CD8-positive, alpha-beta memory T cell (primary cell): ENCODE measurements around the gene STAT5A. TPM values are rescaled to one million over a fixed set of nuclear protein-coding genes. Genes with fewer than 3 reads are reported as not detected.

Experiments used
- CTCF ChIA-PET: fragments of 350-600 bp; sonication (Branson Sonifier 250); formaldehyde crosslinking; loops from one replicate; lab custom pipeline; 2021; ENCODE audit warnings: antibody characterized with exemption; lab: Charles Lee
- POLR2A ChIA-PET: fragments of 350-600 bp; sonication (Branson Sonifier 250); formaldehyde crosslinking; loops from one replicate; lab custom pipeline; 2021; ENCODE audit warnings: antibody characterized with exemption; lab: Charles Lee
- DNase-seq, 5 donors: peaks; one replicate each; pipeline versions ENCODE4 v3.0.0 to v3.0.0-alpha.2; 2020 to 2022; ENCODE audit warnings: mixed read lengths in 1 of 5
- H3K27ac ChIP-seq: one replicate; pipeline ENCODE4 v1.7.0; 2013; ENCODE audit warnings: low read depth, mild to moderate bottlenecking, low read length, moderate library complexity
- H3K27me3 ChIP-seq: 2 replicates; pipeline ENCODE4 v1.7.0; 2013; ENCODE audit warnings: low read length, mild to moderate bottlenecking; ENCODE audit not compliant: insufficient read depth, poor library complexity, severe bottlenecking
- H3K36me3 ChIP-seq: 2 replicates; pipeline ENCODE4 v1.7.0; 2013; ENCODE audit warnings: mild to moderate bottlenecking, low read length, moderate library complexity; ENCODE audit not compliant: insufficient read depth
- H3K4me1 ChIP-seq: 2 replicates; pipeline ENCODE4 v1.7.0; 2013; ENCODE audit warnings: mild to moderate bottlenecking, low read length, moderate library complexity; ENCODE audit not compliant: insufficient read depth
- H3K4me3 ChIP-seq: 2 replicates; pipeline ENCODE4 v1.7.0; 2013; ENCODE audit warnings: mild to moderate bottlenecking, low read length
- H3K9me3 ChIP-seq: 2 replicates; pipeline ENCODE4 v1.7.0; 2013; ENCODE audit warnings: mild to moderate bottlenecking, low read length
- H3K27ac Mint-ChIP-seq, 8 donors: one replicate each; pipeline ENCODE4 v1.8.0; 2020 to 2021; ENCODE audit warnings: mixed read lengths in 8 of 8, mild to moderate bottlenecking in 6 of 8, inconsistent platforms in 3 of 8, moderate library complexity in 3 of 8
- H3K27me3 Mint-ChIP-seq, 2 donors: one replicate each; pipeline ENCODE4 v1.8.0; 2020 to 2021; ENCODE audit warnings: mixed read lengths in 2 of 2, mild to moderate bottlenecking in 1 of 2, moderate library complexity in 1 of 2
- H3K36me3 Mint-ChIP-seq, 3 donors: one replicate each; pipeline ENCODE4 v1.8.0; 2020 to 2021; ENCODE audit warnings: mixed read lengths in 3 of 3, inconsistent platforms in 1 of 3, mild to moderate bottlenecking in 1 of 3
- H3K4me1 Mint-ChIP-seq, 3 donors: one replicate each; pipeline ENCODE4 v1.8.0; 2020 to 2021; ENCODE audit warnings: mixed read lengths in 3 of 3, inconsistent platforms in 1 of 3, mild to moderate bottlenecking in 1 of 3
- H3K4me3 Mint-ChIP-seq, 7 donors: one replicate each; pipeline ENCODE4 v1.8.0; 2020 to 2021; ENCODE audit warnings: mixed read lengths in 7 of 7, mild to moderate bottlenecking in 6 of 7, moderate library complexity in 4 of 7, inconsistent platforms in 2 of 7
- H3K9me3 Mint-ChIP-seq, 5 donors: one replicate each; pipeline ENCODE4 v1.8.0; 2020 to 2022; ENCODE audit warnings: mixed read lengths in 5 of 5, mild to moderate bottlenecking in 3 of 5, moderate library complexity in 2 of 5, inconsistent platforms in 1 of 5
- polyA plus RNA-seq: library from polyadenylated mRNA; unstranded; fragments of 300-500 nt; fragmentation: Illumina TruSeq; gene quantifications from one replicate; pipeline ENCODE4 v1.2.3, GENCODE V29; 2021
- total RNA-seq, 2 experiments: library from RNA; stranded (reverse); gene quantifications; one replicate each; pipeline ENCODE4 v1.2.3, GENCODE V29; 2021

Gene STAT5A
- total and polyA plus RNA-seq, 3 experiments from 2014 or later, result 90.3 to 263 (median 259) TPM

GRCh38 chr17:42279776-42280630 is 8.3 kb upstream of the STAT5A start:
- DNase-seq, result no peak
- Mint-ChIP-seq H3K9me3 (no peaks in the 10 kb centered on the region), H3K27ac (peak overlapping the region in 6 of 8 donors; percentile 61 to 79 (median 66)), H3K27me3 (no peaks in the 10 kb centered on the region), H3K4me3 (peak overlapping the region in 1 of 7 donors; percentile 84), H3K36me3 (peaks cover 0 to 9% (median 0%) of the 10 kb centered on the region in 3 donors), H3K4me1 (peaks cover 14 to 31% (median 19%) of the 10 kb centered on the region in 3 donors)
- H3K9me3 ChIP-seq, result no peaks in the 10 kb centered on the region
- no peak overlapping the region for H3K4me3 ChIP-seq
- peaks cover 10% of the 10 kb centered on the region for H3K4me1 ChIP-seq
- H3K27me3 ChIP-seq, result no peaks in the 10 kb centered on the region
- H3K27ac ChIP-seq, result no peak overlapping the region
- ChIA-PET CTCF (interaction anchor here (0.7 to 1.4 kb wide), 4 partner anchors 9 to 1061 kb away, joined by 3 to 4 read pairs (median 3); no protein-coding TSS in a partner anchor), POLR2A (no interaction called here)
- no peaks in the 10 kb centered on the region for H3K36me3 ChIP-seq

DNA sequence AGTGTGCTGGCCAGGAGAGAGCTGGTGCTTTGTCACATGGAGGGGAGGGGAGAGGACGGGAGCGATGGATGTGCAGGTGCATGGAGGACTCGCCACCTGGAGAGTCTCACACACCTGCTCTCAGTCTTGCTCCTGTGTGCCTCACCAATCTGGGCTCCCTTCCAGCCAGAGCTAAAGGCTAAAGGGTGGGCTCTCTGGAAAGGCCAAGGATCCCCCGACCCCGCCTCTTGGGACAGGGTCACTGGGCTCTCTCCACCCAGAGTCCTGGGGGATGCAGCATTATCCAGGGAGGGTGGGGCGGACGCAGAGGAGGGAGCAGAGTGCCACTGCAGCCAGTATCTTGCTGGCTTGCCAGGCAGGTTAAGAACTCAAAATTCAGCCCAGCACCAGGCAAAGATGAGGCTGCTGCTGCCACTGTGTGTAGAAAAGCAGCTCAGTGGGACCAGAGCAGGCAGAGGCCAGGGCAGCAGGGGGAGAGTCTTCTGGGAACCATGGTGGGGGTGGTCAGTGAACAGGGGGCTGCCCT is 6.7 kb upstream of the STAT5A start:
- ChIA-PET CTCF (no interaction called here), POLR2A (no interaction called here)
- no peaks in the 10 kb centered on the region for H3K27me3 ChIP-seq
- no peak for DNase-seq
- H3K27ac ChIP-seq, result no peak overlapping the region
- Mint-ChIP-seq H3K4me1 (peaks cover 17 to 46% (median 24%) of the 10 kb centered on the region in 3 donors), H3K36me3 (peaks cover 0 to 2% (median 0%) of the 10 kb centered on the region in 3 donors), H3K9me3 (no peaks in the 10 kb centered on the region), H3K27ac (peak overlapping the region in 5 of 8 donors; percentile 19 to 73 (median 43)), H3K4me3 (no peak overlapping the region), H3K27me3 (no peaks in the 10 kb centered on the region)
- no peaks in the 10 kb centered on the region for H3K36me3 ChIP-seq
- no peak overlapping the region for H3K4me3 ChIP-seq
- H3K4me1 ChIP-seq, result peaks cover 14% of the 10 kb centered on the region
- no peaks in the 10 kb centered on the region for H3K9me3 ChIP-seq

GRCh38 chr17:42282478-42283080 is 5.7 kb upstream of the STAT5A start:
- Mint-ChIP-seq H3K9me3 (no peaks in the 10 kb centered on the region), H3K4me1 (peaks cover 22 to 47% (median 26%) of the 10 kb centered on the region in 3 donors), H3K4me3 (peak overlapping the region in 1 of 7 donors; percentile 51), H3K27me3 (no peaks in the 10 kb centered on the region), H3K27ac (peak overlapping the region; percentile 6 to 81 (median 55)), H3K36me3 (peaks cover 0 to 2% (median 0%) of the 10 kb centered on the region in 3 donors)
- Histone ChIP-seq H3K27ac (no peak overlapping the region), H3K4me3 (no peak overlapping the region), H3K9me3 (no peaks in the 10 kb centered on the region), H3K36me3 (no peaks in the 10 kb centered on the region), H3K27me3 (no peaks in the 10 kb centered on the region), H3K4me1 (peaks cover 13% of the 10 kb centered on the region)
- CTCF ChIA-PET, result no interaction called here
- DNase-seq, result no peak
- POLR2A ChIA-PET, result no interaction called here

GRCh38 chr17:42283241-42284023 is 4.9 kb upstream of the STAT5A start:
- Histone ChIP-seq H3K36me3 (no peaks in the 10 kb centered on the region), H3K4me3 (no peak overlapping the region), H3K4me1 (peaks cover 13% of the 10 kb centered on the region), H3K27ac (no peak overlapping the region), H3K9me3 (no peaks in the 10 kb centered on the region), H3K27me3 (no peaks in the 10 kb centered on the region)
- no peak for DNase-seq
- CTCF ChIA-PET, result no interaction called here
- peaks cover 21 to 46% (median 24%) of the 10 kb centered on the region in 3 donors for H3K4me1 Mint-ChIP-seq
- H3K36me3 Mint-ChIP-seq, result peaks cover 0 to 6% (median 0%) of the 10 kb centered on the region in 3 donors
- H3K27ac Mint-ChIP-seq, result peak overlapping the region in 3 of 8 donors; percentile 17 to 68 (median 58)
- POLR2A ChIA-PET, result no interaction called here
- no peaks in the 10 kb centered on the region for H3K9me3 Mint-ChIP-seq
- no peak overlapping the region for H3K4me3 Mint-ChIP-seq
- no peaks in the 10 kb centered on the region for H3K27me3 Mint-ChIP-seq

- Mint-ChIP-seq H3K4me3 (no peak overlapping the region), H3K27ac (peak overlapping the region in 2 of 8 donors; percentile 17 to 58), H3K9me3 (no peaks in the 10 kb centered on the region), H3K36me3 (peaks cover 0 to 8% (median 0%) of the 10 kb centered on the region in 3 donors), H3K4me1 (peaks cover 22 to 47% (median 24%) of the 10 kb centered on the region in 3 donors), H3K27me3 (no peaks in the 10 kb centered on the region)
- Histone ChIP-seq H3K27ac (no peak overlapping the region), H3K9me3 (no peaks in the 10 kb centered on the region), H3K36me3 (no peaks in the 10 kb centered on the region), H3K27me3 (no peaks in the 10 kb centered on the region), H3K4me3 (no peak overlapping the region), H3K4me1 (peaks cover 13% of the 10 kb centered on the region)
- DNase-seq, result no peak
- POLR2A ChIA-PET, result interaction anchor here (0.7 kb wide), 1 partner anchor 32 kb away, joined by 3 read pairs; no protein-coding TSS in a partner anchor
- CTCF ChIA-PET, result no interaction called here
Observed at GRCh38 chr17:42284024-42284369, 4.3 kb upstream of the STAT5A start.

DNA sequence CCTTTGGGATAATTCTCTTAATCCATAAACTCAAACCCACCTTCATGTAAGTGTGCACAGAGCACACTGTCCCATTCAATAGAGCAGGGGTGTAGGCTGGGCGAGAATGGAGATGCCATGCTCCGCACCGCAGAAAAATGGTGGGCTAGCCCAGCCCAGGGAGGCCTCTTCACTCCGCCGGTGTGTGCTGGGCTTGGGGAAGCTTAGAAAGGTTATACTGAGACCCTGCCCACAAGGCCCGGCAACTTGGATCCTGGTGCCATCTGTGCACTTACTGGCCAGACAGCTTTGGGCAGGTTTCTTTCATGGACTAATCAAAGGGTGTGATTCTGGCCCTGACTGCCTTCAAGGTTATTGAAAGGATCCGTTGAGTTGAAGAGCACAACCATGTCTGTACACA is 3.7 kb upstream of the STAT5A start:
- ChIA-PET CTCF (no interaction called here), POLR2A (interaction anchor here (0.7 kb wide), 1 partner anchor 33 kb away, joined by 3 read pairs; no protein-coding TSS in a partner anchor)
- peaks cover 26 to 53% (median 28%) of the 10 kb centered on the region in 3 donors for H3K4me1 Mint-ChIP-seq
- Histone ChIP-seq H3K27me3 (no peaks in the 10 kb centered on the region), H3K9me3 (no peaks in the 10 kb centered on the region), H3K36me3 (no peaks in the 10 kb centered on the region), H3K4me1 (peaks cover 19% of the 10 kb centered on the region), H3K4me3 (no peak overlapping the region), H3K27ac (no peak overlapping the region)
- H3K9me3 Mint-ChIP-seq, result no peaks in the 10 kb centered on the region
- H3K27me3 Mint-ChIP-seq, result no peaks in the 10 kb centered on the region
- no peak overlapping the region for H3K4me3 Mint-ChIP-seq
- H3K27ac Mint-ChIP-seq, result peak overlapping the region in 1 of 8 donors; percentile 12
- no peak for DNase-seq
- H3K36me3 Mint-ChIP-seq, result peaks cover 0 to 10% (median 0%) of the 10 kb centered on the region in 3 donors

DNA sequence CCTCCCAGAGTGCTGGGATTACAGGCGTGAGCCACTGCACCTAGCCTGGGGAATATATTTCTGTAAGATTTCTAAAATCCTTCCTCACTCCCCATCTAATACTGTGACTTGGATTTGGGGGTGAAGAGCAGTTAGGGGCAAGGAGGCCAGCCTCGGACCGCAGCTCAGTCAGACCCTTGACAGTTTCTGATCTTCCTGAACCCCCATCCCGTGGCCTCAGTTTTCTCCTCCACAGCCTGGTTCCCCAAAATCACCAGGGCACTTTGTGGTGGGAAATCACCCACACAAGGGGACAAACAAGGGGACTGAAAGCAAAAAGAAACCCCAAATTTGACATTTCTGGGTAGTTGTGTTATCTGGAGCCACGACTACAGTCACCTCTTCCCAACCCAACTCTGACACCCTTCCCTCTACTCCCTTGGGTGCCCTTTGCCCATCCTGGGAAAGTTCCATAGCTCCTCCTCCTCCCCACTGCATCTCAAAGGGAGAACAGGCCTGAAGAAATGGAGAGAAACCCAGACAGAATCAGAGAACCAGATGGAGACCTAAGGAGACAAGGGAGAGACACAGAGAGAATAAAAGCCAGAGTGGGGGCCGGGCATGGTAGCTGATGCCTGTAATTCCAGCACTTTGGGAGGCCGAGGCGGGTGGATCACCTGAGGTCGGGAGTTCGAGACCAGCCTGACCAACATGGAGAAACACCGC is 2.8 kb upstream of the STAT5A start:
- Mint-ChIP-seq H3K27ac (peak overlapping the region in 4 of 8 donors; percentile 50 to 99 (median 84)), H3K36me3 (peaks cover 0 to 17% (median 0%) of the 10 kb centered on the region in 3 donors), H3K27me3 (no peaks in the 10 kb centered on the region), H3K9me3 (no peaks in the 10 kb centered on the region), H3K4me1 (peaks cover 33 to 60% (median 37%) of the 10 kb centered on the region in 3 donors), H3K4me3 (peak overlapping the region in 6 of 7 donors; percentile 38 to 97 (median 95))
- Histone ChIP-seq H3K36me3 (no peaks in the 10 kb centered on the region), H3K9me3 (no peaks in the 10 kb centered on the region), H3K4me1 (peaks cover 27% of the 10 kb centered on the region), H3K27ac (no peak overlapping the region), H3K4me3 (no peak overlapping the region), H3K27me3 (no peaks in the 10 kb centered on the region)
- ChIA-PET CTCF (interaction anchor here (1.4 kb wide), 1 partner anchor 232 kb away, joined by 3 read pairs; no protein-coding TSS in a partner anchor), POLR2A (interaction anchor here (0.7 to 5.6 kb wide), 3 partner anchors 8 to 36 kb away, joined by 4 to 55 read pairs (median 6); no protein-coding TSS in a partner anchor)
- no peak for DNase-seq
